Activated CD4-positive, alpha-beta T cell treated with anti-CD3 and anti-CD28 coated beads, Interleukin-2, Interleukin-4, amounts not matched to agents 100 ng/mL and 50 ng/mL, durations not matched to agents 16 hours and 8 hours (primary cell): ENCODE measurements around the gene PTK7.
A peak's percentile ranks its signal among the peaks of the same experiment; 100 is the strongest.
"Not testable (repeated sequence)": the region's sequence is repeated elsewhere in the genome, so short reads cannot be mapped to it uniquely, and the experiment has no call there.

Source experiments
- DNase-seq: peaks from one replicate; pipeline ENCODE4 v3.0.0-alpha.2; 2020; ENCODE audit warnings: low spot score

PTK7 gene

DNA sequence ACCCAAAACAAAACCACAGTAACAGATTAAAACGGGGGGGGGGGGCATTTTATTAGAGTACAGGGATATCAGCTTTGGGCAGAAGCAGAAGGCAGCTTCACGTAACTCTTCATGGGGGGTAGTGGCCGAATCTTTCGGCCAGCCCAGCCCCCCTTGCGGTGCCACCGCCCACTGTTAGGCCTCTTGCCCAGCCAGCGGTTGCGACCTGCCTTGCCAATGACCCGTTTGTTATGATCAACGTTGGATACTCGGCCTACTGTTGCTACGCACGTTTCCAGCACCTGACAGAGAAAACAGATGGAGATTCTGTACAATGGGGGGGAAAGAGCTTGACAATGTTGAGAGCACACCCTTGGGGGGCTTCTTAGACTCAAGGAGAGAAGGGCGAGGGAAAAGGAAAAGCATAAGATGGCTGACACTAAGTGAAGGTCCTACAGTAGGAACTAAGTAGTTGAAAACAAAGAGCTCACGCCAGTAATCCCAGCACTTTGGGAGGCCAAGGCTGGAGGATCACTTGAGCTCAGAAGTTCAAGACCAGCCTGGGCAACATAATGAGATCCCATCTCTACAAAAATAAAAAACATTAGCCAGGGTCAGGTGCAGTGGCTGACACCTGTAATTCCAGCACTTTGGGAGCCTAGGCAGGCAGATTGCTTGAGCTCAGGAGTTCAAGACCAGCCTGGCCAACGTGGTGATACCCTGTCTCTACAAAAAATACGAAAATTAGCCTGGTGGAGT lies 21.7 kb upstream of the PTK7 start:
- no peak for DNase-seq

DNA sequence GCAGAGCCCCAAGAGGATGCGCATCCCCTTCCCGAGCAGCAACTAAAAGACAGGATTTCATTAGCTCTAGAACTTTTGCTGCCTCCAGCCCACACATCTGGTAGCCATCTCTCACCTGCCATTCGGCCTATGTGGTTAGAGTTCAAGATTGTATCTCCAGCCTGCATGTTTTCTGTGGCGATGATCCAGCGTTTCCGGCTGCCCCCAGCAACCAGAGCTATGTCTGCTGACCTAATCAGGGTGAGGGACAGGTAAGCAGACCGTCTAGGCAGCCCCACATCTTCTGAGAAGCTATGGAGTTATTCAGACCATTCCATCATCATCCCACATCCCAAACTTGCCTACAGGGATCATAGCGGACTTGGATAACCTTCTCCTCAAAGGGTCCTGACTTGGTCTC lies 20.1 kb upstream of the PTK7 start:
- DNase-seq = no peak

DNA sequence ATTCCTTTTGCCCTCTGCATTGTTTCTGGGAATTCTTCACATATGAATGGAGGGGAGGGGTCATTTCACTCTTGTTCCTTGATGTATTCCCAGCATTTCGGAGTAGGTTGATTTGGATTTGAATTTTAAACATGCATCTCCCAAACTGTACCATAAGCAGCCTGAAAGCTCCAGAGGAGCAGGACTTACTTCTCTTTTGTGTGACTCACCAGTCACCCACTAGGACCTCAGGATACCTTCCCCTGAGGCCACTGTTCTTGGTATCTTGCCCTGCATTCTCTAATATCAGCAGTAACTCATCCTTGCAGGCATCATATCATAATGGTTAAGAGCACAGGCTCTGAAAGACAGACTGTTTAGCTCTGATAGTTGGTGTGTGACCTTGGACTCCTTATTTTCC lies 17.6 kb upstream of the PTK7 start:
- no peak for DNase-seq

DNA sequence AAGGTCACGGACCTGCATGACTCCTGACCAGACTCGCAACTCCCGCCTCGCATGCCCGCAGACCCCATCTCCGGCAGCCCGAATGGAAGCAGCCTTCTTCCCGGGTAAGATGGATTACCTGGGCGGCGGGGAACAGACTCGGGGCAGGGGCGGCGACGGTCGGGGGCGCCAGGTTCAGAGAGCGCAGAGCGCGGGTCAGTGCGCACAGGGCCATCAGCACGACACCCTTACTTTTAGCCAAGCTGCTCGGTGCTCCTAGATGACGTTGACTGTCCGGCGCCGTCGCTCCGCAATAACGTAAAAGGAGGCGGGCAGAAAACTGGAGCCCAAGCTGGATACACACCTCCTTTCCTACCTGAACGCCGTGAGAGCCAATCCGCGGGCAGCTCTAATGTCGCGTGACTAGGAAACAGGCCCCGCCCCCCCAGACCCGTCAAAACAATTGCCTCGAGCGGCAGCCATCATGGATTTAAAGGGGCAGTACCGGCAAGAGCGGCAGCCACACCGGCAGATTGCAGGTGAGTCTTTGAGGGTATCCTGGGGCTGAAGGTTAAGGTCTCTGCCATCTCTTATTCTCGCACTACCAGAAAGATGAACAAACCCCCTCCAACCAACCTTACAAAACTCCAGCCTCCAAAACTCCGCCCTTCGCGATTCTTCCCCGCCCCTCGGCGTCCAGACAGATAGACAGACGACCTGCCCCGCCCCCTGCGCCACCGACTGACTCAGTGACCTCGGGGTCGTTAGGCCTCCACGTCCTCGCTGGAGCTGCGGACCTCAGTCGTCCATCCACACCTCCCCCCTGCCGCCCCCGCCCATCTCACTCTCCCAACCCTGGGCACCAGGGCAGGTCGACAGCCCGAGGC lies 16.7 kb upstream of the PTK7 start, which contains the start of the genes KLC4 and MRPL2:
Gene KLC4, plus strand, starts transcription at position 464 of the 866 bp plus-strand sequence. CDS start 1,705 bp downstream, outside the sequence.
Gene MRPL2, minus strand, starts transcription at position 267 of the 866 bp plus-strand sequence. Its CDS starts 53 bp downstream, at position 214.
- DNase-seq = peak; percentile 98

DNA sequence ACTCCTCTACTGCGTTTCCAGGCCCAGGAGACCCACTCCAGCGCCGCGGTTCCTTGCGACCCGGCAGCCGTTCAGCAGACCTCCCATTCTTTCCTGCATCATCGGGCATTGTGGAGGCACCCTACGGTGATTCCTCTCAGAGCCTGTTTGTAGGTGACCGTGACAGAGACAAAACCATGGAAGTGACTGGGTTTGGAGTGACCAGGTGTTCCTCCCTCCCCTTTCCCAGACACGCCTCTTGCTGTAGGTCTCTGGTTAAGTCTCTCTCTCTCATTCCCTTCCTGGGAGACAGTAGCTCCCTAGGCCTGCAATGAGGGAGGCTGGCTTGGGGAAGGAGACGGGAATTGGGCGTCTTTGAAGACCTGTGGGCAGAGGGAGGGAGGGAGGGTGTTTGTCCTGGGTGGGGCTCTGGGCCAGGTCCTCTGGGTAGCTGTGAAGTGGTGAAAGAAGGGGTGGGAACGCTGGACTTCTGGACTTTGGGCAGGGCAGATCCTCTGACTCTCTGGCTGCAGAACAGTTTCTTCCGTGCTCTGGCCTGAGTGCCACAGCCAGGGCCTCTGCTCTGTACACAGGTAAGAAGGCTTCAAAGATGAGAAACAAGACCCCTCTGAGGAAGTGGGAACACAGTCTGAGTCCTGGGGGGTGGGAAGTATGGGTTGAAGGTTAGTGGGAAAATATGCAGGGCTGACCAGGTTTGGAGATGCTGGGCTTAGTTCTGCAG lies 15.9 kb upstream of the PTK7 start:
- DNase-seq = no peak

DNA sequence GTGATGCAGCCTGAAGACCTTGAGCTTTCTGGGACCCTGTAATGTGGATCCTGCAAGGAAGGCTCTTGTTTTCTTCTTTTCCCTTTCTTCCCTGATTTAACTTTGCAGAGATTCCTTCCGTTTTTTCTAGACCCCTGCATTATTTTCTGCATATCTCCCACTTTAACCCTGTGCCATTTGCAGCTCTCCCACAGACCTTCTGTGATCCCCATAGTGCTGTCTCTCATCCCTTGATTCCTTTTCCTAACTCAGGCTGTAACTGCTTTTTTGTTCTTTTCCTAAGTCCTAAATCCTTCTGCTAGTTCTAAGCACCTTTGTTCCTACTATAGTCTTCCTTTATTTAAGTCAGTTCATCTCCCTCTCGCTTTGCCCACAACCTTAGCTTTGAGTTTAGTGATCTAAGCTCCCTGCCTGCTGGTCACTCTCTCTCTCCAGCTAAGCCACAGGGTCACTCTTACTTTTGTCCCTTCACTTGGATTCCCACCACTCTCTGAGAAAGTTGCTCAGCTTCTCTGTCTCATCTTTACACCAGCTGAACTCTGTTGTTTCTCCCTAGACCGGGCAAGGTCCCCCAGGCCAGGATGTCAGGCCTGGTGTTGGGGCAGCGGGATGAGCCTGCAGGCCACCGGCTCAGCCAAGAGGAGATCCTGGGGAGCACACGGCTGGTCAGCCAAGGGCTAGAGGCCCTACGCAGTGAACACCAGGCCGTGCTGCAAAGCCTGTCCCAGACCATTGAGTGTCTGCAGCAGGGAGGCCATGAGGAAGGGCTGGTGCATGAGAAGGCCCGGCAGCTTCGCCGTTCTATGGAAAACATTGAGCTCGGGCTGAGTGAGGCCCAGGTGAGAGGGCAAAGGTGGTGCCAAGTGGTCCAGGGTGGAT lies 15.1 kb upstream of the PTK7 start:
- no peak for DNase-seq

DNA sequence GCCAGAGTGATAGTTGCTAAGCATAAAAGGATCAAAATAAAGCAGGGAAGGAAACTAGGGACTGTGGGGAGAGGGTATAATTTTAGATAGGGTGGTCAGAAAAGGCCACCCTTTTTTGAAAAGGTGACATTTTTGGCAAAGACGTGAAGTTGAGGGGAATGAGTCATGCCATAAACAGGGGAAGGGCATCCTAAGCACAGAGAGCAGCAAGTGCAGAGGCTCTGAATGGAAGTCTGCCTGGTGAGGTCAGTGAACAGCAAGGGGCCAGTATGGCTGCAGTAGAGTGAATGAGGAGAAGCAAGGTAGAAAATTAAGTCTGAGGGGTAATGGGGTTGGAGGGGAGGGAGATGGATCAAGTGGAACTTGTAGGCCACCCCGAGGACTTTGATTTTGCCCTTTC lies 14.3 kb upstream of the PTK7 start:
- DNase-seq = no peak

DNA sequence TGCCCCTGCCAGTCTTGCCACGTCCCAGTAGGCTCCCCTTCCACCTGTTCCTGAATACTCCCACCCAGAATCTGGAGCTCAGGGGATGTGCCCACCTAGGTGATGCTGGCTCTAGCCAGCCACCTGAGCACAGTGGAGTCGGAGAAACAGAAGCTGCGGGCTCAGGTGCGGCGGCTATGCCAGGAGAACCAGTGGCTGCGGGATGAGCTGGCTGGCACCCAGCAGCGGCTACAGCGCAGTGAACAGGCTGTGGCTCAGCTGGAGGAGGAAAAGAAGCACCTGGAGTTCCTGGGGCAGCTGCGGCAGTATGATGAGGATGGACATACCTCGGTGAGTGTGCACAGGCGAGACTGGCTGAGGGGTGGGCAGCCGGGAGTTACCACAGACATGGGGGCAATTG lies 13.3 kb upstream of the PTK7 start:
- no peak for DNase-seq

DNA sequence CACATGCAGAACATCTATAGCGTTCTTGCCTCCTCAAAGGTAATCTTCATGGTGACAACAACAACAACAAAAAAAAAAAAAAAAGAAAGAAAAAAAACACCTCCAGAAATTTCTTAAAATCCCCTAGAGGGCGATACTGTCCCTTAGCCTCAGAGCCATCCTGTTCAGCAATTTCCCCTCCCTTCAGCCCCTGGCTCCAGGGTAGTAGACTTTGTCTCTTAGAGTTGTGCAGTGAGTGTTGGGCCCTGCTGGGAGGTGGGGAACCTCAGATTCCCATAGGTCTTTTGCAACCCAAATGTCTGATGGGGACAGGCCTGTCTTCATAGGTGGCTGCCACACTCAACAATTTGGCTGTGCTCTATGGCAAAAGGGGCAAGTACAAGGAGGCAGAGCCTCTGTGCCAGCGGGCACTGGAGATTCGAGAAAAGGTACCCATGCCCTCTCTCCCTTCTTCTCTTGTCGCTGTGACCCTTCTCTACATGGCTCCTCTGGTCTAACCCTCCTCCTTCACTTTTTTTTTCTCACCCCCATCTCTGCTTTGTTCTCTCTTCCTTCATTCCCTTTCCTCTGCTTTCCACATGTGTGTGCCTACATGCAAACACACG lies 6.0 kb upstream of the PTK7 start:
- peak; percentile 46 for DNase-seq

DNA sequence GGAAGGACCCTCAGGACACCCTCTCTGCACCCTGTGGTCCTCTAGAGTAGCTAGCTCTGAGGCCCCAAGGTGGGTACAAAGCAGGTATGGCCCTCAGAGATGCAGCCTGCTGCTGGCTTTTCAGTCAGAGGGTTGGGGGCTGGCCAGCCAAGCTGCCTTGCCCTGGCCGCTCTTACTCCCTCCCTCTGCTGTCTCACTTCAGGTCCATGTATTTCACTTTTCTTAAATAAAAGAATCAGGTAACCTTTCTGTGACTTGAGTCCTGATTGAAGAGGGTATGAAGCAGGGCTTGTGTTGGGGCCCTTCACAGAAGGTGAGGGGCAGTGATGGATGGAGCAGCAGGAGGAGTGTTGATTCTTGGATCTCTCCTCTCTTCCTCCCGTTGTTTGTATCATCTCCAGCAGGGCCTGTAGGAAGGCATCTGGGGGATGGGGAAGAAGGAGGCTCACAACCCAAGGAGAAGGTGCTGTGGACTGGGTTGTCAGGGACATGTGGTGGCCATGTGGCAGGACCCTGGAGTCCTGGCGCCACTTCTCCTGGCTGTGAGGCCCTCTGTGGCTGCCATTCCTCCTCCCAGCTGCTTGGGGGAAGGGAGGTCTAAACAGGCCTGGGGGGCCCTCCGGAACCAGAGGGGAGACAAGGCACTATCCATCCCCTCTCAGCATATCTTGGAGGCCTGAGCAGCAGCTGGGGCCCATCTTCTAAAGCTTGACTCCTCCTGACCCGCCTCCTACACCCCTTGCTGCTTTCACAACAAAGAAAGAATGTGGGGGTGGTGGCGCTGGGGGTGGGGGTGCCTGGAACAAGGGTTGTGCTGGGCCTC lies 1.1 kb upstream of the PTK7 start:
- no peak for DNase-seq

DNA sequence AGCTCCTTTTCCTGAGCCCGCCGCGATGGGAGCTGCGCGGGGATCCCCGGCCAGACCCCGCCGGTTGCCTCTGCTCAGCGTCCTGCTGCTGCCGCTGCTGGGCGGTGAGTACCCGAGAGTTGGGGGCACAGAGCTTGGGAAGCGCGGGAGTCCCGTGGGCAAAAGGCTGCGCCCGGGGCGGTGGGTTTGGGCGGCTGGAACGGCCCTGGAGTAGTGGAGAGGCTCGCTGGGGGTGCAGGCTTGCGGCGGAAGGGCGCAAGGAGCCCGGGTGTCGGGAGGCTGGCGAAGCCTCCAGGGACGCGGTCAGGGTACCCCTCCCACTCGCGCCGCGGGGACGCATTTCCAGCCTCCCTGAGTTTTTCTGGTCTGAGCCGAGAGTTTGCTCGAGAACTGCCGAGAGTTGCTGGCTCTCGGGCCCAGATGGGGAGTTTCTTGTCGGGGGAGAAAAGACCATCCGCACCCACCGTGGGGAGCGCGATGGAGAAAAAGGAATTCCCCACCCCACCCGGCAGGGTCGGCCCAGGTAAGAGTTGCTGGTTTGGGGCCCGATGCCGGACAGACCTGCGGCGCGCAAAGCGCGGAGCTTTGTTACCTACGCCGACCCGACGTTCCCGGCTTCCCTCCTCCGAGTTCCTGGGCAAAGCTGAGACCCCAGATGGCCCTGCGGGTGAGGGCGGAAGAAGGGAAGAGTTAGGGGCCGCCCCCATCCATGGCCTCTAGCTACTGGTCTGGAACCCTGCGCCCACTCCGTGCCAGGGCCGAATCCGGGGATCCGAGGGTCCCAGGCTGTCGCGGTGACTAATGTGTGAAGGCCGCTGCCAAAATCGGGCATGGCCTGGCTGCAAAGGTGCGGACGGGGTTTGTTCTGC lies 584 bp downstream of the PTK7 start:
- no peak for DNase-seq

DNA sequence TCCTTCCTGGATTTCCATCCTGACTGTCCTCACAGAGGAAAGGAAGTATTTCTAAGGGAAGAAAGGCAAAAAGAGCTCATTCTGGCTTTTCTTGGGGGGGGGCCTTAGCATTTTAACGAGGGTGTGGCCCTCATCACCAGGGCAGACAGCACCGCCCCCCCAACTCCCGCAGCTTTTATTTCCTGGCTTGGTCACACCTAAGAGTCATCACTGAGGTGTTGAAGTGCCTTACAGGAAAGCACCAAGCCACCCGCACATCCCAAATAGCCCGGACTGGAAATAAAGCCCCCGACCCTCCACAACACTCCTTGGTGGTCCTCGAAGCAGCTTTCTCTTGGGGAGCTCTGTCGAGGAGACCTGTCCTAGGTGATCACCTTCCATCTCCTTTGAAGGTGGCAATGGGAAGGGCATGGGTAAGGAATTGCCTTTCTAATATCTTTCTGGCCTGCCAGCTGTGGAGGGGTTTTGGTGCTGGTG lies 1.3 kb downstream of the PTK7 start:
- no peak for DNase-seq

DNA sequence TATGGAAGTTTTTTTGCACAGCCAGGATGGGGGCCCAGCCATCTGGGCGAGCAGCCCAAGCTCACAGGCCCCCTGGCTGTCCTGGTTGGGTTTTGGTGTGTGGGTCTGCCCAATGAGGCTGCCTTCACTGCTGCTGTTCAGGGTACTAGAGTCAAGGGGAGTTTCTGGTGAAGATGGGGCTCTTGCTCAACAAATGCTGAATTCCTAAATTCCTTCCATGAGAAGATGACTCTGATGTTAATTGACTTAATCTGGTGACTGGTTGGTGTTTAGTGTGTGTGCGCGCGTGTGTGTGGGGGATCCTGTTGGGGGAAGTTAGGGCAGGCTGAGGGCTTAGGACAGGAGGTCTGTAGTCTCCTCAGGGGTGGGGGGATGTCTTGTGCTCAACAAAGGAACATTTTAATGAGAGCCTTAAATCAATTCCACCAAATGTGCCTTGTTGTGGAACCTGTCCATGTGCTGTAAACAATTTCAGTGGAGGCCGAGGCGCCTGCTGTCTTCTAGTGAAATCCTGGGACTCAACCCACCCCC lies 1.9 kb downstream of the PTK7 start:
- DNase-seq = no peak

DNA sequence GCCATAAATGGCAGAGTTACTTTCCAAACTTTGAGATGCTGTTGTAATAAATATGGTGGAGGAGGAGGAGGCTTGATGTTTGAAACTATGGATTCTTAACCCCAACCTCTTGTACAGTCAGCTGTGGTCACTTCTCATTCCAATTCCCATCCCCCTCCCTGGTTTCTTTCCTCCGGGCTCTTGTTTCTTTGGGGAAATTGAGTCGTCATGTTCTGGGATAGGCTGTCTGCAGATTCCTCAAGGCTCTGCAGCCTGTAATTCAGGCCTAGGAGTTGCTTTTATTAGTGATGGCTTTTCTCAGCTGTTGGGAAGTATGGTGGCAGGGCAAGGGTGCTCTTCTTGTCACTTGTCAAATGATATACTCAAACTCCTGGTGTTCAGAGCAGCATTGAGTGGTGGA lies 2.6 kb downstream of the PTK7 start:
- no peak for DNase-seq

DNA sequence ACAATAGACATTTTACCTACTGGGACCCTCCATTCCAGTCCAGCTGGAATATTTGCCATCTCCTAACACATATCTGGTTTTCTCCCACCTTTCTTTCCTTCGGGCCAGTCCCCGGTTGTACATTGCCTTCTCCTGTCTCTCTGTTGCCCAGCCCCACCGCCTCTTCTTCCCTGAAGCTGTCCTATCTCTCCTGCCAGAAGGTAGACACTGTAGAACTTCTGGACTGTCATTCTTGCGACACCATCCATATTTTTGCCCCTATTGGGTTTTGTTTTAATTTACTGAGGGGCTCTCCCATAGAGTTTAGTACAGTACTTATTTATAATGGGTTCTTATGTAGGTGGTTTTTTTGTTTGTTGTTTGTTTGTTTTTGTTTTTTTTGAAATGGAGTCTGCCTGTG lies 4.9 kb downstream of the PTK7 start:
- DNase-seq = no peak

DNA sequence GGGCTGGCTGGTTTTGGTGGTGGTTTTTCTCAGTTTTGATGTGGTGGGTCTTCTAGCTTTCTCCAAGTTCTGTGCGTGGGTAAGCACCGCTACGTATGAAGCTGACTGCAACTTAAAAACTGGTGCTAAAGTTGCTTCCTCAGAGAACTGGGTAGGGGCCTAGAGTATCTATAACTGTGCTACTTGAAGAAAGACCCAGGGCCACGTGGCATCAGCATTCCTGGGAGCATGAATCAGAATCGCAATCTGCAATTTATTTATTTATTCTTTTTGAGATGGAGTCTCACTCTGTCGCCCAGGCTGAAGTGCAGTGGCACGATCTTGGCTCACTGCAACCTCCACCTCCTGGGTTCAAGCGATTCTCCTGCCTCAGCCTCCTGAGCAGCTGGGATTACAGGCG lies 5.8 kb downstream of the PTK7 start:
- DNase-seq = not testable (repeated sequence)

DNA sequence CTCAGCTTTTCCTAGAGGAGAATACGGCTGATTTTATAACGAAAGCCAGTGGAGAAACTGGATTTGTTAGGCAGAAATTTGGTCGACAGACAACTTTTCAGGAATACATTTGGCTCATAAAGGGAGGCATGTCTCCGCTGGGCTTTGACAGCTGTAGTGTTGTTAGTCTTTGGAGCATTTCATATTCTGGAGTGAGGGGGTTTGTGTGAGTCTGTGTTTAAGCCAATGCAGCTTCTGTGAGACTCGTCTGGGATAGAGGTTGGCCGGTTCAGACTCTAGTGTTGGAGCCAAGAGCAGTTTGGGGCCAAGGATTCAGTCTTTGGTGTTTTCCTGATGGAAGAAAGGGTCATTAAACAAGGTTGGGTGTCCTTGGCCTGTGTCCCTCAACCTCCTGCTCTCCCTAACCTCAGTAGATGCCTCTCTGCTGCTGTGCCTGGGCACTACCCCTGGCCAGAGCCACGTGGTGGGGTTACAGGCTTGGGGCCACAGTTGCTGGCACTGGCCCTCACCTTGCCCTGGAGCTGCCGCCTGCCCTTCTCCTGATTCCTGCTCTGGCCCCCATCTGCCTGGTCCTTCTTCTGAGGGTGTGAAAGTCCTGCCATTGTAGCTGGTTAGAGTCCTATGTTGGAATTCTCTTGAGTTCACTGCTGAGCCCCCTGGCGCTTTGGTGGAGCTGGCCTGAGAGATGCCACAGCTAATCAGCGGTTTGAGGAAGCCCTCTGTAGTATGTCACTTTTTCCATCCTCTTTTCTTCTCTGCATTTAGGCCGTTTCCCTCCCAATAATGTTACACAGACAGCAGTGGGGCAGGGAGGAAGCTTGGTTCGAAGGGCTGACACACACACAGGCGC lies 6.9 kb downstream of the PTK7 start:
- DNase-seq = no peak
